DMS 273 (cell line): ENCODE measurements around the gene FLT3LG.
A peak's percentile ranks its signal among the peaks of the same experiment; 100 is the strongest.
"Not testable (repeated sequence)": the region's sequence is repeated elsewhere in the genome, so short reads cannot be mapped to it uniquely, and the experiment has no call there.

ENCODE experiments used
- DNase-seq: peaks from one replicate; lab custom pipeline; 2025; ENCODE audit not compliant: unreplicated experiment; lab: John Stamatoyannopoulos, UW

Gene FLT3LG

DNA sequence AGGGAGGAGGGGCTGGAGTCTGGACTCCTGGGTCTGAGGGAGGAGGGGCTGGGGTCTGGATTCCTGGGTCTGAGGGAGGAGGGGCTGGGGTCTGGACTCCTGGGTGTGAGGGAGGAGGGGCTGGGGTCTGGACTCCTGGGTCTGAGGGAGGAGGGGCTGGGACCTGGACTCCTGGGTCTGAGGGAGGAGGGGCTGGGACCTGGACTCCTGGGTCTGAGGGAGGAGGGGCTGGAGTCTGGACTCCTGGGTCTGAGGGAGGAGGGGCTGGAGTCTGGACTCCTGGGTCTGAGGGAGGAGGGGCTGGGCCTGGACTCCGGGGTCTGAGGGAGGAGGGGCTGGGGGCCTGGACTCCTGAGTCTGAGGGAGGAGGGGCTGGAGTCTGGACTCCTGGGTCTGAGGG is 12.9 kb upstream of the FLT3LG start:
- not testable (repeated sequence) for DNase-seq

DNA sequence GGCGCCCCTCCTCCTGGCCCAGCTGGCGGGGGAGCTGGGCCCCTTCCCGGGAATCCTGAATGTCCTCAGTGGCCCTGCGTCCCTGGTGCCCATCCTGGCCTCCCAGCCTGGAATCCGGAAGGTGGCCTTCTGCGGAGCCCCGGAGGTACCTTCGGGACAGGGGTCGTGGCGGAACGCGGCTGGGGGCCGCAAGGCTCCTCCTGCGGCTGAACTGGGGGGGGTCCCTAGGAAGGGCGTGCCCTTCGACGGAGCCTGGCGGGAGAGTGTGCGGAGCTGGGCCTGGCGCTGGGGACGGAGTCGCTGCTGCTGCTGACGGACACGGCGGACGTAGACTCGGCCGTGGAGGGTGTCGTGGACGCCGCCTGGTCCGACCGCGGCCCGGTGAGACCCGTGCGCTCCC is 12.4 kb upstream of the FLT3LG start:
- no peak for DNase-seq

GRCh38 chr19:49462492-49462891 is 11.5 kb upstream of the FLT3LG start:
- no peak for DNase-seq

DNA sequence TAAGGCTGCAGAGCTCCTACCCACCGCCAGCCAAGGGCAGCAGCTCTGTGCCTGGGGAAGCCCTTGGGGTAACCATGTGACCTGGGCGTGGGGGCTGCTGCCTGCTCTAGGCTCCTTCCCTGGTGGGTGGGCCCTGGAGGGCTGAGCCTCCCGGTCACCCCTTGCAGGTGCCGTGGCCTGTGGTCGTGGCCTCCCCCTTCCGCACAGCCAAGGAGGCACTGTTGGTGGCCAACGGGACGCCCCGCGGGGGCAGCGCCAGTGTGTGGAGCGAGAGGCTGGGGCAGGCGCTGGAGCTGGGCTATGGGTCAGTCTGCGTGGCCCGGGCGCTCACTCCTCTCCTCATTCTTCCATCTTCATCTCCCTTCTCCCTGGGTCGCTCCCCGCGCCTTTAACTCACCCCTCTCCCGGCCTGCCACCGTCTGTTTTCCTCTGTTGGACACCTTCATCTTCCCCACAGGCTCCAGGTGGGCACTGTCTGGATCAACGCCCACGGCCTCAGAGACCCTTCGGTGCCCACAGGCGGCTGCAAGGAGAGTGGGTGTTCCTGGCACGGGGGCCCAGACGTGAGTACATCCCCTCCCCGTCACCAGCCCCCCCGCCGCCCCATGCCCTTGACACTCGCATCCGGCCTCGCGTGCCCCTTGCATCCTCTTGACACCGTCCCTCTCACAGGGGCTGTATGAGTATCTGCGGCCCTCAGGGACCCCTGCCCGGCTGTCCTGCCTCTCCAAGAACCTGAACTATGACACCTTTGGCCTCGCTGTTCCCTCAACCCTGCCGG is 9.9 kb upstream of the FLT3LG start:
- DNase-seq = no peak

GRCh38 chr19:49465371-49465770 is 8.6 kb upstream of the FLT3LG start:
- DNase-seq = no peak

DNA sequence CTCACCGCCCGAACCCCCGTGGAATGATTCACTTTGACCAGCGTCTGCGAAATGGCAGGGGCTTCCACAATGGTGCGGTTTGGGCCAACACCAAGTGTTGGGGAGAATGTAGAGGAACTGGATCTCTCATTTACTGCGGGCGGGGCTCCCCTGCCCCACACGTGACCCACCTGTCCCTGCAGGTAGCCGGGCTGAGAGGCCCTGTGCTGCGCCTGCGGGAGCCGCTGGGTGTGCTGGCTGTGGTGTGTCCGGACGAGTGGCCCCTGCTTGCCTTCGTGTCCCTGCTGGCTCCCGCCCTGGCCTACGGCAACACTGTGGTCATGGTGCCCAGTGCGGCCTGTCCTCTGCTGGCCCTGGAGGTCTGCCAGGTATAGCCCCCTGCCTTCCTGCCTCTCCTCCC is 5.8 kb upstream of the FLT3LG start:
- no peak for DNase-seq

DNA sequence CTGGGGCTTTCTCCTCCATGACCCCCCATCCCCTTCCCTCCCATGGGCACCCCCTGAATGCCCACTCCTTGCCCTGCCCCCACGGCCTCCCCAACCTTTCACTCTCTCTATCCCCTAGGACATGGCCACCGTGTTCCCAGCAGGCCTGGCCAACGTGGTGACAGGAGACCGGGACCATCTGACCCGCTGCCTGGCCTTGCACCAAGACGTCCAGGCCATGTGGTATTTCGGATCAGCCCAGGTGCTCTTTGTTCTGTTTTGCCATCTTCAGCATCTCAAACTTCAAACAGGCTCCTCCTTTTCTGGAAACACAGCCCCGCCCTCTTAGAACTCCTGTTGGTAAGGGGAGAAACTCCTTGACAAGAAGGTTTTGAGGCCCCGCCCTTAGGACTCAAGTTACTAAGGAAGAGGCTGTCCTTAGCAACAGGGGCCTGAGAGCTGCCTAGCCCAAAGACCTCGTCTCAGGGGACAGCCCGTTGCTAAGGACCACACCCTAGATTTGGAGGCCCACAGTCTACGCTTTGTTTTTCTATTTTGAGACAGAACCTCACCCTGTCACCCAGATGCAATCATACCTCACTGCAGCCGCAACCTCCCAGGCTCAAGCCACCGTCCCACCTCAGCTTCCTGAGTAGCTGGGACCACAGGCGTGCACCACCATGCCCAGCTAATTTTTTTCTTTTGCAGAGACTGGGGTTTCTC is 5.1 kb upstream of the FLT3LG start:
- DNase-seq = peak; percentile 98

GRCh38 chr19:49469828-49470614 is 4.0 kb upstream of the FLT3LG start:
- DNase-seq = peak; percentile 90

DNA sequence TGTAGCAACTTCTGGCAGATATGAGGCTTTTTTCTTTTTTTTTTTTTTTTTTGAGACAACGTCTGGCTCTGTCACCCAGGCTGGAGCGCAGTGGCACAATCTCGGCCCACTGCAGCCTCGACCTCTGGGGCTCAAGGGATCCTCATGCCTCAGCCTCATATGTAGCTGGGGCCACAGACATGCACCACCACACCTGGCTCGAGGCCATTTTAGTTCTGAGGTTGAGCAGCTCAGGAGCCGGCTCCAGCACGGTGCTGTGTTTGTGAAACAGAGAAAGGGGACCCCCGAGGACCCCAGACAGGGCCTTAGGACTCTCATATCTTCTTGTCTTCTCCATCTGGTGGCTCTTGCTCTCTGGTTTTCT is 3.4 kb upstream of the FLT3LG start:
- no peak for DNase-seq

DNA sequence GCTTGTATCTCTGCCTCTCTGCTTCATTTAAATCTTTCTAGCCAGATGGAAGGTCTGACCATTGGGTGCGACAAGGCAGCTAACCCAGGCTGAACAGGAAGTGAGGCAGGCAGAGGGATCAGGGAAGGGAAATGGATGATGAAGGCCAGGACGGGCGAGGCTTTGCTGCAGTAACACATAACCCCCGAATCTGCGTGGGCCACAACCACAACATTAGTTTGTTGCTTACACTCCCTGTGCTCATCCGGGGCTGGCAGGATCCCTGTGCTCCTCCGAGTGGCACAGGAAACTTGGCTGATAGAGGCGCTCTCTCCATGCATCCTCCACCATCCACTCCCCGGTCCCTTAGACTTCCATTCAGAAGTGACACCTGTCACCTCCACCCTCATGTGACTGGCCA is 1.1 kb upstream of the FLT3LG start:
- DNase-seq = no peak

GRCh38 chr19:49473501-49473867 is 531 bp upstream of the FLT3LG start:
- not testable (repeated sequence) for DNase-seq

DNA sequence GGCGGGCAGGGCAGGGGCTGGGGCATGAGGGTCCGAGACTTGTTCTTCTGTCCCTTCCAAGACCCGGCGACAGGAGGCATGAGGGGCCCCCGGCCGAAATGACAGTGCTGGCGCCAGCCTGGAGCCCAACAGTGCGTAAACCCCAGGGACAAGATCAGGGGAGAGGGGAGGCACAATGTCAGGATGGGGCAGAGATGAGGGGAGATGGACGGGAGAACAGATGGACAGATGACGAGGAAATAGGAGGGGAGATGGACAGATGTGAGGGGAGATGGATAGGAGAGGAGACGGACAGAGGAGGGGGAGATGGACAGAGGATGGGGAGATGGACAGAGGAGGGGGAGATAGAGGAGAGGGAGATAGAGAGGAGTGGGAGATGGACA is 518 bp downstream of the FLT3LG start:
- no peak for DNase-seq

GRCh38 chr19:49475191-49475917 is 1.3 kb downstream of the FLT3LG start:
- DNase-seq = no peak

- peak; percentile 75 for DNase-seq
Observed at GRCh38 chr19:49475995-49476880, 2.2 kb downstream of the FLT3LG start.

DNA sequence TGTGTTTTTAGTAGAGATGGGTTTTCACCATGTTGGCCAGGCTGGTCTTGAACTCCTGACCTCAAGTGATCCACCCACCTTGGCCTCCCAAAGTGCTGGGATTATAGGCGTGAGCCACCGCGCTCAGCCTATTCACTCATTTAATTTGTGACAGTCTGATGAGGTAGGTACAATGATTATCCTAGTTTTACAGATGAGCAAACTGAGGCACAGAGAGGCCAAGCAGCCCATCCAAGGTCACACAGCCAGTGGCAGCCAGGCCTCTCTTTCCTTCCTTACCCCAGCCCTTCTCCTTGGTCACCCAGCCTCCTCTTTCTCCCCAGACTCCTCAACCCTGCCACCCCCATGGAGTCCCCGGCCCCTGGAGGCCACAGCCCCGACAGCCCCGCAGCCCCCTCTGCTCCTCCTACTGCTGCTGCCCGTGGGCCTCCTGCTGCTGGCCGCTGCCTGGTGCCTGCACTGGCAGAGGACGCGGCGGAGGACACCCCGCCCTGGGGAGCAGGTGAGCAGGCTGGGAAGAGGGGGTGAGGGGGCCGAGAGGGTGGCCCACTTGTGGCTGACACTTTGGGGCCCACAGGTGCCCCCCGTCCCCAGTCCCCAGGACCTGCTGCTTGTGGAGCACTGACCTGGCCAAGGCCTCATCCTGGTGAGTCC is 6.1 kb downstream of the FLT3LG start:
- no peak for DNase-seq

GRCh38 chr19:49481020-49481683 is 7.1 kb downstream of the FLT3LG start:
- DNase-seq = no peak

DNA sequence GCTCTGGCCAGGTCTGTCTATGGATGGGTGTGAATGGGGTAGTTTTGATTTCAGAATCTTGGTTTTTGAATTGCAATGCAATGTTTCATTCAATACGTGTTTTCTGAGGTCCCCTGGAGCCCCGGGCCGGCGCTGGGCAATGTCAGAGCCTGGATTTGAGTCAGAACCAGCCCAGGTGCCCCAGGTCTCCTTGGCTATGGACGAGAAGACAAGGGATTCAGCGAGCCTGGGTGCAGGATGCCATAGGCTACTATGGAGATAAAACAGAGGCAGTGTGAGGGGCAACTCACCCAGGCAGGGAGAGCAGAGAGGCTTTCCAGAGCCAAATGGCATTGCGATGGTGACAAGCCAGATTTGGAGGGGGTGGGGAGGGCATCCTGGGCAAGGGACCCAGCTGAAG is 12.2 kb downstream of the FLT3LG start:
- no peak for DNase-seq

DNA sequence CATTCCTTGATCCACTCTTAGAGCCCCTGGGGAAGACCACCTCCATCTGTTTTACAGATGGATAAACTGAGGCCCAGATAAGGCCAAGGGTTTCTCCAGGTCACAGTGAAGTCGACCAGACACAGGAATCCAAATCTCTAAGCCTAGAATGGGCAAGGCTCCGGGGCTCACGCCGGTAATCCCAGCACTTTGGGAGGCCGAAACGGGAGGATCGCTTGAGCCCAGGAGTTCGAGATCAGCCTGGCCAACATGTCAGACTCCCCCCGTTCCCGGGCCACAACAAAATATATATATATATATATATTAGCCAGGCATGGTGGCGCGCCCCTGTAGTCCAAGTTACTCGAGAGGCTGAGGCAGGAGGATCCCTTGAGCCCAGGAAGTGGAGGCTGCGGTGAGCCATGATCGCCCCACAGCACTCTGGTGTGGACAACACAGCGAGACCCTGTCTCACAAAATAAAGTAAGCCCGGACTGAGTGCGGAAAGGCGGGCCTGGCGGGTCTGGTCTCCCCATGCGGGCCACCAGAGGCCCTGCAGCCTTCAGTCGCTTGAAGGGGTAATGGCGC is 12.8 kb downstream of the FLT3LG start:
- DNase-seq = no peak
